Neural cell (in vitro differentiated cells): ENCODE data around the gene NDUFS2. TPM values are rescaled to one million over a fixed set of nuclear protein-coding genes. Genes with fewer than 3 reads are reported as not detected.
"Not testable (repeated sequence)": the region's sequence is repeated elsewhere in the genome, so short reads cannot be mapped to it uniquely, and the experiment has no call there.

Experiments
- H2AFZ ChIP-seq: fragments of 200-600, 300-800 bp; sonication (generic), shearing (Covaris generic); 2 replicates; pipeline ENCODE4 v1.6.0; 2014; ENCODE audit warnings: low read depth, mild to moderate bottlenecking, antibody characterized with exemption, low read length, moderate library complexity
- H3F3A ChIP-seq: fragments of 200-600 bp; shearing (Covaris generic); 2 replicates; pipeline ENCODE4 v1.6.1; 2016; ENCODE audit warnings: mild to moderate bottlenecking, moderate library complexity, mixed read lengths, antibody characterized with exemption, low read length; ENCODE audit not compliant: insufficient read depth, poor library complexity, severe bottlenecking
- H3K27ac ChIP-seq: fragments of 200-600, 300-800 bp; sonication (generic), shearing (Covaris generic); 2 replicates; pipeline ENCODE4 v1.5.1; 2014; ENCODE audit warnings: mild to moderate bottlenecking, low read length, moderate library complexity
- H3K27me3 ChIP-seq: fragments of 300-800, 200-600 bp; sonication (generic), shearing (Covaris generic); 2 replicates; pipeline ENCODE4 v1.6.0; 2014; ENCODE audit warnings: mild to moderate bottlenecking, low read depth, low read length, moderate library complexity; ENCODE audit not compliant: insufficient read depth
- H3K36me3 ChIP-seq: fragments of 300-800, 200-600 bp; sonication (generic), shearing (Covaris generic); 2 replicates; pipeline ENCODE4 v1.5.1; 2014; ENCODE audit warnings: mild to moderate bottlenecking, antibody characterized with exemption, low read length, moderate library complexity; ENCODE audit not compliant: insufficient read depth
- H3K4me2 ChIP-seq: fragments of 300-800, 200-600 bp; sonication (generic), shearing (Covaris generic); 2 replicates; pipeline ENCODE4 v1.6.0; 2014; ENCODE audit warnings: mild to moderate bottlenecking, low read length
- H3K4me3 ChIP-seq: fragments of 300-800, 200-600 bp; sonication (generic), shearing (Covaris generic); 2 replicates; pipeline ENCODE4 v1.5.1; 2014; ENCODE audit warnings: mild to moderate bottlenecking, low read length, moderate library complexity
- H3K79me2 ChIP-seq: fragments of 200-600 bp; shearing (Covaris generic); replicated peaks from 2 replicates; pipeline ENCODE4 v1.6.0; 2014; ENCODE audit warnings: mild to moderate bottlenecking, low read length, moderate library complexity; ENCODE audit not compliant: insufficient read depth
- H3K9ac ChIP-seq: fragments of 300-800, 200-600 bp; sonication (generic), shearing (Covaris generic); 2 replicates; pipeline ENCODE4 v1.6.1; 2016; ENCODE audit warnings: mild to moderate bottlenecking, low read length, mixed read lengths
- H3K9me2 ChIP-seq: fragments of 200-600 bp; shearing (Covaris generic); 2 replicates; pipeline ENCODE4 v1.6.1; 2016; ENCODE audit warnings: mild to moderate bottlenecking, low read length, mixed read lengths; ENCODE audit not compliant: insufficient read depth
- H3K9me3 ChIP-seq: fragments of 200-600, 300-800 bp; sonication (generic), shearing (Covaris generic); 2 replicates; pipeline ENCODE4 v1.6.1; 2016; ENCODE audit warnings: mild to moderate bottlenecking, mixed run types, low read length, moderate library complexity, mixed read lengths
- H4K20me1 ChIP-seq: fragments of 200-600 bp; shearing (Covaris generic); 2 replicates; pipeline ENCODE4 v1.6.1; 2016; ENCODE audit warnings: mild to moderate bottlenecking, mixed run types; ENCODE audit not compliant: insufficient read depth
- CTCF ChIP-seq: fragments of 450-650 bp; IDR thresholded peaks from 2 replicates; pipeline ENCODE4 v1.5.1; 2014; ENCODE audit warnings: antibody characterized with exemption, mild to moderate bottlenecking, moderate library complexity; ENCODE audit not compliant: poor library complexity, severe bottlenecking
- EP300 ChIP-seq: fragments of 450-650 bp; conservative IDR thresholded peaks from 2 replicates; pipeline ENCODE4 v1.6.1; 2014; ENCODE audit warnings: antibody characterized with exemption, mild to moderate bottlenecking, moderate library complexity; ENCODE audit not compliant: poor library complexity, severe bottlenecking
- EZH2 ChIP-seq: fragments of 200-600, 300-800 bp; shearing (Covaris generic), sonication (generic); IDR thresholded peaks from 2 replicates; pipeline ENCODE4 v1.6.1; 2014; ENCODE audit warnings: antibody characterized with exemption, low read length, borderline replicate concordance, mild to moderate bottlenecking; ENCODE audit not compliant: insufficient read depth, poor library complexity, severe bottlenecking
- MXI1 ChIP-seq: fragments of 450-650 bp; conservative IDR thresholded peaks from 2 replicates; pipeline ENCODE4 v1.6.1; 2014; ENCODE audit warnings: antibody characterized with exemption, mild to moderate bottlenecking; ENCODE audit not compliant: poor library complexity, severe bottlenecking
- POLR2AphosphoS5 ChIP-seq: IDR thresholded peaks from 2 replicates; pipeline ENCODE4 v1.6.1; 2012
- RAD21 ChIP-seq: fragments of 450-650 bp; conservative IDR thresholded peaks from 2 replicates; pipeline ENCODE4 v1.6.1; 2014; ENCODE audit warnings: antibody characterized with exemption, mild to moderate bottlenecking, moderate library complexity
- SMC3 ChIP-seq: fragments of 450-650 bp; conservative IDR thresholded peaks from 2 replicates; pipeline ENCODE4 v1.6.1; 2014; ENCODE audit warnings: antibody characterized with exemption, mild to moderate bottlenecking, moderate library complexity; ENCODE audit not compliant: poor library complexity
- TAF1 ChIP-seq: IDR thresholded peaks from 2 replicates; pipeline ENCODE4 v1.6.1; 2012; ENCODE audit warnings: low read depth
- polyA plus RNA-seq: library from polyadenylated mRNA; depleted of rRNA; stranded (reverse); fragments of >200 nt; gene quantifications from 2 replicates; pipeline ENCODE4 v1.2.3, GENCODE V29; 2014
- TF ChIP-seq, protein P1 (sequence below): IDR thresholded peaks from 2 replicates; pipeline ENCODE4 v1.6.1; 2012; ENCODE audit warnings: borderline replicate concordance

Gene NDUFS2
- polyA plus RNA-seq, 1 donor from 2014 or later = 166 TPM

GRCh38 chr1:161222175-161223019 lies 20.2 kb downstream of the NDUFS2 start:
- Histone ChIP-seq H2AFZ (no peak overlapping the region), H3K4me3 (no peak overlapping the region), H3K9me2 (no peaks in the 10 kb centered on the region), H3K27me3 (no peaks in the 10 kb centered on the region), H3K79me2 (peaks cover 2% of the 10 kb centered on the region), H4K20me1 (no peaks in the 10 kb centered on the region), H3K27ac (no peak overlapping the region), H3F3A (no peaks in the 10 kb centered on the region), H3K36me3 (no peaks in the 10 kb centered on the region), H3K9ac (no peak overlapping the region), H3K4me2 (no peak overlapping the region), H3K9me3 (no peaks in the 10 kb centered on the region)
- no peak for TF ChIP-seq MXI1
- no peak for TF ChIP-seq EZH2
- no peak for TF ChIP-seq CTCF

DNA sequence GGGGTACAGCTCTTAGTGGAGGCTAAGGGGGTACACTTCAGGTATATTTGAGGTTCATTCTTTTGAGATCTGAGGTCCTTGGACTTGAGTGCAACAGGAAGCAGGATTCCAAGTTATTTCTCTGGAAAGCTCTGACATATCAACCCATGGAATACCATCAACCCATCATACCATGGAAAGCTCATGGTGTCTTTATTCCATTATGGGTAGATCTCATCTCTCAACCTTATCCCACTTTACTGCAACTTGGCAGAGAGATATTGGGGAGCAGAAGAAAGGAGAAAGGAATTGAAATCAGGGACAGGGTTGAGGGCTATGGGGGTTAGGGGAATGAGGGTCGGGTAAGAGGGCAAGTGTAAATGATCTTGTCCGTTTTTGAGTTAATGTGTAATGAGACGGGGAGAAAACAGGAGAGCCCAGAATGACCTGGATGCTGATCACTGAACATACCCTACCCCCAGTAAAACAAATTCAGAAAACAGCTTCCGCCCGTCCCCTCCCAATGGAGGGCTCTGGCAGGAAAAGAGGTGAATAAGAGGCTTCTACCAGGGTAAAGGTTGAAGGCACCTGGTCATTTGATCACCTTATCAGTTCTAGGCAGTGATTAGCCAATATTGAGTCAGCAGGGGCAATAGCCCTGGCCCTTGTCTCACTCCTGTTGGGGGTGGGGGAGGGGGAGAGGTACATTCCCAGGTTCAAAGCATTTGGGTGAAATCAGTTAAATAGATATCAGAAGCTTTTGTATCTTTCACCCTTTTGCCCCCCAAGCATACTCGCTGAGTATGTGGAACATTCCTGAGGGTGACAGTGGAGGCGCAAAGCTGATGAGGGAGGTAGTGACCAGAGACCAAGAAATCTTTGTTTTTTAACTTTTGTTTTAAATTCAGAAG lies 21.9 kb downstream of the NDUFS2 start:
- Histone ChIP-seq H3K9me3 (no peaks in the 10 kb centered on the region), H3K36me3 (no peaks in the 10 kb centered on the region), H3K9ac (no peak overlapping the region), H3K27ac (no peak overlapping the region), H2AFZ (no peak overlapping the region), H3K9me2 (no peaks in the 10 kb centered on the region), H3F3A (no peaks in the 10 kb centered on the region), H4K20me1 (no peaks in the 10 kb centered on the region), H3K27me3 (no peaks in the 10 kb centered on the region), H3K79me2 (peaks cover 2% of the 10 kb centered on the region), H3K4me3 (no peak overlapping the region), H3K4me2 (no peak overlapping the region)
- TF ChIP-seq SMC3 (no peak), RAD21 (no peak), EZH2 (no peak), EP300 (no peak), TAF1 (no peak), MXI1 (no peak), CTCF (no peak), POLR2AphosphoS5 (no peak)
- TF ChIP-seq, protein P1, sequence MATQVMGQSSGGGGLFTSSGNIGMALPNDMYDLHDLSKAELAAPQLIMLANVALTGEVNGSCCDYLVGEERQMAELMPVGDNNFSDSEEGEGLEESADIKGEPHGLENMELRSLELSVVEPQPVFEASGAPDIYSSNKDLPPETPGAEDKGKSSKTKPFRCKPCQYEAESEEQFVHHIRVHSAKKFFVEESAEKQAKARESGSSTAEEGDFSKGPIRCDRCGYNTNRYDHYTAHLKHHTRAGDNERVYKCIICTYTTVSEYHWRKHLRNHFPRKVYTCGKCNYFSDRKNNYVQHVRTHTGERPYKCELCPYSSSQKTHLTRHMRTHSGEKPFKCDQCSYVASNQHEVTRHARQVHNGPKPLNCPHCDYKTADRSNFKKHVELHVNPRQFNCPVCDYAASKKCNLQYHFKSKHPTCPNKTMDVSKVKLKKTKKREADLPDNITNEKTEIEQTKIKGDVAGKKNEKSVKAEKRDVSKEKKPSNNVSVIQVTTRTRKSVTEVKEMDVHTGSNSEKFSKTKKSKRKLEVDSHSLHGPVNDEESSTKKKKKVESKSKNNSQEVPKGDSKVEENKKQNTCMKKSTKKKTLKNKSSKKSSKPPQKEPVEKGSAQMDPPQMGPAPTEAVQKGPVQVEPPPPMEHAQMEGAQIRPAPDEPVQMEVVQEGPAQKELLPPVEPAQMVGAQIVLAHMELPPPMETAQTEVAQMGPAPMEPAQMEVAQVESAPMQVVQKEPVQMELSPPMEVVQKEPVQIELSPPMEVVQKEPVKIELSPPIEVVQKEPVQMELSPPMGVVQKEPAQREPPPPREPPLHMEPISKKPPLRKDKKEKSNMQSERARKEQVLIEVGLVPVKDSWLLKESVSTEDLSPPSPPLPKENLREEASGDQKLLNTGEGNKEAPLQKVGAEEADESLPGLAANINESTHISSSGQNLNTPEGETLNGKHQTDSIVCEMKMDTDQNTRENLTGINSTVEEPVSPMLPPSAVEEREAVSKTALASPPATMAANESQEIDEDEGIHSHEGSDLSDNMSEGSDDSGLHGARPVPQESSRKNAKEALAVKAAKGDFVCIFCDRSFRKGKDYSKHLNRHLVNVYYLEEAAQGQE = no peak

DNA sequence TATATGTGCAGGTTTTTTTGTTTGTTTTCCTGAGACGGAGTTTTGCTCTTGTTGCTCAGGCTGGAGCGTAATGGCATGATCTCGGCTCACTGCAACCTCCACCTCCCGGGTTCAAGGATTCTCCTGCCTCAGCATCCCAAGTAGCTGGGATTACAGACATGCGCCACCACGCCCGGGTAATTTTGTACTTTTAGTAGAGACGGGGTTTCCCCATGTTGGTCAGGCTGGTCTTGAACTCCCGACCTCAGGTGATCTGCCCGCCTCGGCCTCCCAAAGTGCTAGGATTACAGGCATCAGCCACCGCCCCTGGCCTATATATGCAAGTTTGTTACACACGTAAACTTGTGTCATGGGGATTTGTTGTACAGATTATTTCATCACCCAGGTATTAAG lies 22.5 kb downstream of the NDUFS2 start:
- not testable (repeated sequence) for H3K27ac ChIP-seq, H4K20me1 ChIP-seq, H3K79me2 ChIP-seq, H3K36me3 ChIP-seq, H3K4me2 ChIP-seq, H3K9me2 ChIP-seq, H3K9me3 ChIP-seq, H3F3A ChIP-seq, H3K4me3 ChIP-seq, H3K9ac ChIP-seq, H3K27me3 ChIP-seq, H2AFZ ChIP-seq
